8988T (cell line): Measurements from ENCODE around the gene TRAP1.

ENCODE experiments used
- DNase-seq: peaks from one replicate; pipeline ENCODE4 v3.0.0; 2011

TRAP1 gene

DNA sequence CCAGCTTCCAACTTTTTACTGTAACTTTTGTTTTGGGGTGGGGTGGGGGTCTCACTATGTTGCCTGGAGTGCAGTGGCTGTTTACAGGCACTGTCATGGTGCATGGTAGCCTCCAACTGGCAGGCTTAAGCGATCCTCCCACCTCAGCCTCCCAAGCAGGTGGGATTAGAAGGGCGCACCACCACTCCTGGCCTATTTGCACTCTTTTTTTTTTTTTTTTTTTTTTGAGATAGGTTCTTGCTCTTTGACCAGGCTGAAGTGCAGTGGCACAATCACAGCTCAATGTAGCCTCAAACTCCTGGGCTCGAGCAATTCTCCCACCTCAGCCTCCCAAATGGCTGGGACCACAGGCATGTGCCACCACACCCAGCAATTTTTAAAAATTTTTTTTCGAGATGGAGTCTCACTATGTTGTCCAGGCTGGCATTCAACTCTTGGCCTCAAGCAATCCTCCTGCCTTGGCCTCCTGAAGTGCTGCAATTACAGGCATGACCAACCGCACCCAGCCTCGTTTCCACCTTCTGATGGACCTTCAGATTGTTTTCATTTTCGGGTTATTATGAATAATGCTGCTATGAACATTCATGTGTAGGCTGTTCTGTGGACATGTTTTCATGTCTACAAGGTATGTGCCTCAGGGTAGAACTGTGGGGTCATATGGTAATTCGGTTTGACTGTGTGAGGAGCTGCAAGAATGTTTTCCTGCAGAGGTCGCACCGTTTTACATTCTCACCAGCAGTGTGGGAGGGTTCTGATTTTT lies 10.9 kb downstream of the TRAP1 start:
- DNase-seq: no peak

DNA sequence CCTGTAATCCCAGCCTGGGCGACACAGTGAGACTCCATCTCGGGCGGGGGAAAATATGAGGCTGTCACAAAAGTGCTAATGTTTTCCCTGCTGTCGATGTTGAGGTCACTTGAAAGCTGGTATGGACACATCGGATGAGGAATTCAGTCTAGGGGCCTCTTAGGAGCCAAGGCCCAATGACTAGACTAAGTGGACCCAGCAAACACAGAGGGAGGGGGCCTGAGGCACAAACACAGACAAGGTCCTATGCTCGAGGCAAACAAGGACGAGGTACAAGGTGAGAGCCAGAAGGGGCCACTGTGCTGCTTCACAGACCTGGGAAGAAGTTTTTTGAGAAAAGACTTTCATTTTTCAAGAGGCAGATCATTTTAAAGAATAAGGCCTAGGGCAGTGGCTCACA lies 15.2 kb downstream of the TRAP1 start:
- DNase-seq: no peak

- DNase-seq: no peak
Observed at GRCh38 chr16:3701531-3701930, 15.8 kb downstream of the TRAP1 start.

DNA sequence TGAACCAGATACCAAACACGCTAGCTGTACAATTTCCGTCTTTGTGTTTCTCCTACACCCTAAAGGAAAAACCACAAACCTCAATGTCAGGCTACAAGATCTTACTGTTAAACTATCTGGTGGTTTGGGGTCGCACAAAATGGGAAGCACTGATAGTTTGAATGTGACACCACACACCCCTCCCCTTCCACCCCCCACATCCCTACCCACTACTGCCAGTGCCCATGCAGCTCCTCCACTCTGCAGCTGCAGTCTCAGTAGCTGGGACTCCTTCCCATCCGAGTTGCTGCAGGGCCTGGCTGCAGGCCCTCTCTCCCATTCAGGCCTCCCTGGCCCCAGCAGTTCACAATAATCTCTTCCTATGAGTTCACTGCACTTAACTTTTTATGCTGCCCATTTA lies 18.4 kb downstream of the TRAP1 start:
- DNase-seq: no peak

GRCh38 chr16:3696425-3697218 lies 20.7 kb downstream of the TRAP1 start:
- no peak for DNase-seq

DNA sequence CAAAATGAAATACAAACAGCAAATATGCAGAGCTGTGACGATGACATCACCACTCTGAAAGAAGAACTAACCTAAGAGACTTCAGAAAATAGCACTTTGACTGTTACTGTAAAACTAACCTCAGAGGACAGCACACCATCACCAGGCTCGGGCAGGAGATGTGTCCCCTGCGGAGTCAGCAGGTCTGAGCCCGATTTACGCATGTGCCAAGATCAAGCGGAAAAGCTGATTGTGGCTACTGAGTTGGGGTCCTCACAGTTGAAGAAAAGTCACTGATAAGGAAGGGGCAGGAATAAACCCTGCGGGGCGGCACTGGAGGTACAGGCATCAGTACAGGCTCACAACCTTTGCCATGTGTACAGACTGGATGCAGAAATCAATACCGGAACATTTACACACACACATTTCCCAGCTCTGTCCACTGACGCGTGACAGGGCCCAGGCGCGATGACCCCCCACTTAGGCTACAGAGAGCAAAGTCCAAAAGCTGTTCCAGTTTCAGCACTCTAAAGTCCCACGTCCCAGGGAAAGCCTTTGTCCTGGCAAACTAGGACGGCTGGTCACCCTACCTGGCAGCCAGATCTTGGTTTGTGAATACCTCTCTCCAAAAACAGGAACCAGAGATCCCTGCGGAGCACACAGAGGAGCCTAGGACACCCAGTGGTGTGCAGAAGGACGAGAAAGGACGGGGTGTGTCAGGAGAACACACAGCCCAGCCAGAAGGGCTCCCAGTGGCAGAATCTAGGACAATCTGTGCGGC lies 21.5 kb downstream of the TRAP1 start:
- no peak for DNase-seq

DNA sequence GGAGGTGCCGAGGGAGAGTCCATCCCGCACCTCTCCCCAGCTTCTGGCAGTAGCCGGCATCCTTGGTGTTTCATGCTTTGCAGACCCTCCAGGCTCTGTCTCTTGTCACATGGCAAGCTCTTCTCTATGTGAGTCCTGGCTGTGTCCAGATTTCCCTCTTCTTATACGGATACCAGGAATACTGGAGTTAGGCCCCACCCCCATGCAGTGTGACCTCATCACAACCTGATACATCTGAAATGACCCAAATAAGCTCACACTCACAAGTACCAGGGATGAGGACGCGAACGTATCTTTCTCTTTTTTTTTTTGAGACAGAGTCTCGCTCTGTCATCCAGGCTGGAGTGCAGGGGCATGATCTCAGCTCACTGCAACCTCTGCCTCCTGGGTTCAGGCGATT lies 23.3 kb downstream of the TRAP1 start:
- no peak for DNase-seq

DNA sequence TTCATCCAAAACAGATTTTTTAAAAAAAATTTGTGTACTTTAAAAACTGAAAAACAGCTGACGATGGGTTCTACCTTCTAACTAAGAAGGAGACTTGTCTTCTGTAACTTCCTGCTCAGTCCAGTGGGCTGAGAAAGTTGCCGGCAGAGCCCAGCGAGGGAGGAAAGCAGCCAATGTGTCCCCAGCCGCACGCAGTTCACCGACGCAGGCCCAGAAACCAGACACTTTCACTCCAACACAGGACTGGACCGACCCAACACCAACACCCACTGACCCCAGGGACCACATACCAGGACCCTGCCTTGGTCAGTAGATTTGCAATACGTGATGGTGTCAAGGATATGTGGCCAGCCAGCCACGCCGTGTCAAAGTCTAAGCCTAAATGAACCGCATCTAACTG lies 25.6 kb downstream of the TRAP1 start:
- no peak for DNase-seq

GRCh38 chr16:3690980-3691720 lies 26.2 kb downstream of the TRAP1 start:
- DNase-seq: no peak

GRCh38 chr16:3690470-3690928 lies 26.8 kb downstream of the TRAP1 start:
- peak; percentile 43 for DNase-seq

DNA sequence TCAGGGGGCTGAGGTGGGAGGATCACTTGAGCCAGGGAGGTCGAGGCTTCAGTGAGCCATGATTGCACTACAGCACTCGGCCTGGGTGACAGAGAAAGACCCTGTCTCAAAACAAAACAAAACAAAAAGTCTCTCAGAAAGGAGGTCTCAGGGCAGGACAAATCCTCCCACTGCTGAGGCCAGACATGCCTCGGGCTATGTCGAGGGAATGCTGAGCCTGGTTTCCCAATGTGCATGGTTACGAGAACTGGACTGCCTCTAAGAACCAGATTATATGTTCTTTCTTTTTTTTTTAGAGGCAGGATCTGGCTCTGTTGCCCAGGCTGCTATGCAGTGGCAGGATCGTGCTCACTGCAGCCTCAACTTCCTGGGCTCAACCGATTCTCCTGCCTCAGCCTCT lies 27.6 kb downstream of the TRAP1 start:
- no peak for DNase-seq

- DNase-seq: no peak
Observed at GRCh38 chr16:3687792-3688191, 29.5 kb downstream of the TRAP1 start.

- DNase-seq: no peak
Observed at GRCh38 chr16:3687021-3687420, 30.3 kb downstream of the TRAP1 start.

- DNase-seq: no peak
Observed at GRCh38 chr16:3681206-3681605, 36.1 kb downstream of the TRAP1 start.

- DNase-seq: no peak
Observed at GRCh38 chr16:3677994-3678393, 39.3 kb downstream of the TRAP1 start.

DNA sequence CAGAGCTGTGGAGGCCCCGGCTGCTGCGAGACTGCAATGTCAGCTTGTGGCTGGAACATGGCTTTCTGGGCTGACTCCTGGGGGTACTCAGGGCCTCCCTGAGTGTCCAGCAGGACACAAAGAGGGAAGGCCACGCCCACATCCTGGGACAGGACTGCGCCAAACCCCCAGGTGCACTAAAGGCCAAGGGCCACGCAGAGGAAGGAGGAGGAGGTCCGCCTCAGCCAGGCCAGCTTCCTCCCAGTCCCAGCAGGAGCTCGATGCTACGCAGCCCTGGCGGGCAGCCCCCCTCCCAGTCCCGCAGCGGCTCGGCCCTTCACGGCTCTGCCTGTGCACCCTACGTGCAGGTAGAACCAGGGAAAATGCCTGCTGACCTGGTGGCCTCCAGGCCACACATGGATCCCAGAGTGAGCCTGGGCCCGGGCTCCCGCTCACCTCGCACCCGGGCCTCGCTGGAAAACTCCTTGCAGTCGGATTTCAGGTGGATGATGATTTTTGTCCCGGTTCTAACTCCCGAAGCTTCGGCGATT lies 41.7 kb downstream of the TRAP1 start:
- no peak for DNase-seq

GRCh38 chr16:3674513-3675295 lies 42.6 kb downstream of the TRAP1 start:
- no peak for DNase-seq

GRCh38 chr16:3673676-3674377 lies 43.5 kb downstream of the TRAP1 start:
- no peak for DNase-seq

GRCh38 chr16:3673201-3673600 lies 44.1 kb downstream of the TRAP1 start:
- no peak for DNase-seq

- DNase-seq: no peak
Observed at GRCh38 chr16:3672571-3673041, 44.7 kb downstream of the TRAP1 start.

- no peak for DNase-seq
Observed at GRCh38 chr16:3671424-3671823, 45.9 kb downstream of the TRAP1 start.
